ENCODE measurements around the gene WDR41.

- TF ChIP-seq CTCF (IDR thresholded peaks at IDR 0.05; ENCODE audit: low read depth, low read length) (no peak), POLR2A (IDR thresholded peaks at IDR 0.05; ENCODE audit: extremely low read depth, insufficient read length) (no peak), MAX (IDR thresholded peaks at IDR 0.05; ENCODE audit: low read depth, low read length) (no peak)
These were observed 8.4 kb downstream of the WDR41 start for GRCh38 chr5:77483682-77484081.
